OCI-LY1 (cell line): ENCODE measurements around the gene PKIB.

ENCODE experiments used
- H2AFZ ChIP-seq: fragments of 200-600 bp; sonication (generic), shearing (Covaris generic); 2 replicates; pipeline ENCODE4 v1.6.0; 2014; ENCODE audit warnings: antibody characterized with exemption, mild to moderate bottlenecking, low read length
- H3F3A ChIP-seq: fragments of 200-600 bp; sonication (generic), shearing (Covaris generic); 2 replicates; pipeline ENCODE4 v1.6.0; 2014; ENCODE audit warnings: mild to moderate bottlenecking, antibody characterized with exemption, low read length, moderate library complexity; ENCODE audit not compliant: insufficient read depth
- H3K27ac ChIP-seq: fragments of 200-600 bp; sonication (generic); 2 replicates; pipeline ENCODE4 v1.5.1; 2014; ENCODE audit warnings: low read length, mixed run types, mild to moderate bottlenecking, low read depth; ENCODE audit not compliant: poor library complexity, severe bottlenecking
- H3K27me3 ChIP-seq: fragments of 200-600 bp; sonication (generic); 2 replicates; pipeline ENCODE4 v1.6.0; 2014; ENCODE audit warnings: antibody characterized with exemption, mild to moderate bottlenecking, low read length, moderate library complexity; ENCODE audit not compliant: insufficient read depth
- H3K36me3 ChIP-seq: fragments of 200-600 bp; sonication (generic); 2 replicates; pipeline ENCODE4 v1.6.1; 2014; ENCODE audit warnings: mild to moderate bottlenecking, antibody characterized with exemption, low read length, moderate library complexity, mixed read lengths; ENCODE audit not compliant: insufficient read depth
- H3K4me1 ChIP-seq: fragments of 200-600 bp; sonication (generic); 2 replicates; pipeline ENCODE4 v1.5.1; 2014; ENCODE audit warnings: mild to moderate bottlenecking, low read length, moderate library complexity; ENCODE audit not compliant: insufficient read depth, severe bottlenecking
- H3K4me2 ChIP-seq: fragments of 200-600 bp; sonication (generic), shearing (Covaris generic); 2 replicates; pipeline ENCODE4 v1.6.1; 2014; ENCODE audit warnings: low read length
- H3K4me3 ChIP-seq: fragments of 200-600 bp; sonication (generic); 2 replicates; pipeline ENCODE4 v1.5.1; 2014; ENCODE audit warnings: low read length, low read depth, mild to moderate bottlenecking, mixed read lengths; ENCODE audit not compliant: poor library complexity, severe bottlenecking
- H3K79me2 ChIP-seq: fragments of 200-600 bp; shearing (Covaris generic); 2 replicates; pipeline ENCODE4 v1.6.1; 2016; ENCODE audit warnings: mixed run types, low read length, mixed read lengths; ENCODE audit not compliant: insufficient read depth
- H3K9ac ChIP-seq: fragments of 200-600 bp; sonication (generic), shearing (Covaris generic); 2 replicates; pipeline ENCODE4 v1.6.1; 2014; ENCODE audit warnings: mild to moderate bottlenecking, low read length, mixed read lengths
- H3K9me2 ChIP-seq: fragments of 200-600 bp; sonication (generic), shearing (Covaris generic); 2 replicates; pipeline ENCODE4 v1.6.1; 2014; ENCODE audit warnings: low read depth, mild to moderate bottlenecking, low read length, mixed read lengths
- H3K9me3 ChIP-seq: fragments of 200-600 bp; shearing (Covaris generic); 2 replicates; pipeline ENCODE4 v1.6.1; 2014; ENCODE audit warnings: low read length, mixed read lengths
- H4K20me1 ChIP-seq: fragments of 200-600 bp; sonication (generic), shearing (Covaris generic); 2 replicates; pipeline ENCODE4 v1.6.0; 2016; ENCODE audit warnings: mild to moderate bottlenecking, low read length; ENCODE audit not compliant: insufficient read depth
- EZH2 ChIP-seq: fragments of 200-600 bp; sonication (generic), shearing (Covaris generic); IDR thresholded peaks from 2 replicates; pipeline ENCODE4 v1.8.0; 2017; ENCODE audit warnings: borderline replicate concordance, mixed run types, mild to moderate bottlenecking, antibody characterized with exemption, low read length, moderate library complexity, mixed read lengths
- TF ChIP-seq, protein P1 (sequence below): fragments of 200-600 bp; sonication (generic), shearing (Covaris generic); IDR thresholded peaks from 2 replicates; pipeline ENCODE4 v1.5.1; 2017; ENCODE audit warnings: mild to moderate bottlenecking, antibody characterized with exemption, low read length, moderate library complexity, mixed read lengths

The PKIB gene

DNA sequence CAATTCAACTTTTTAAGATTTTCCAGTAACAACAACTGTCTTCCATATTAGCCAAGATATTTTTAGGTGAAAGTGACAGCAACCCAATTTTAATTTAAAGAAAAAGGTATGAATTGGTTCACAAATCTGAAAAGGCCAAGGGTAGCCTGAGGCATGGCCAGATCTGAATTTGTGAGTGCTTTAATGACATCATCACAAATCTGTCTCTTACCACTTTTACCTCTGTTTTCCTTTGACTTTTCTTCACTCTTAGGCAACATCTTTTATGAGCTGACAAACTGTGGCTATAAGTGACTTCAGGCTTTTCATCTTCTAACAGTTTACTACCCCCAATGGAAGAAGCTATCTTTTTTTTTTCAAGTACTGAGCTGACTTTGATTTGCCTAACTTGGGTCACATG, 44.5 kb upstream of the PKIB start:
- no peaks in the 10 kb centered on the region for H3K9me3 ChIP-seq
- H3K9me2 ChIP-seq = no peaks in the 10 kb centered on the region
- no peaks in the 10 kb centered on the region for H3K27me3 ChIP-seq
- H3K27ac ChIP-seq = no peak overlapping the region
- H3K9ac ChIP-seq = no peak overlapping the region
- no peaks in the 10 kb centered on the region for H3K4me1 ChIP-seq
- H3K4me2 ChIP-seq = no peak overlapping the region
- H3F3A ChIP-seq = no peaks in the 10 kb centered on the region
- H3K36me3 ChIP-seq = no peaks in the 10 kb centered on the region
- TF ChIP-seq EZH2 = no peak
- TF ChIP-seq, protein P1, sequence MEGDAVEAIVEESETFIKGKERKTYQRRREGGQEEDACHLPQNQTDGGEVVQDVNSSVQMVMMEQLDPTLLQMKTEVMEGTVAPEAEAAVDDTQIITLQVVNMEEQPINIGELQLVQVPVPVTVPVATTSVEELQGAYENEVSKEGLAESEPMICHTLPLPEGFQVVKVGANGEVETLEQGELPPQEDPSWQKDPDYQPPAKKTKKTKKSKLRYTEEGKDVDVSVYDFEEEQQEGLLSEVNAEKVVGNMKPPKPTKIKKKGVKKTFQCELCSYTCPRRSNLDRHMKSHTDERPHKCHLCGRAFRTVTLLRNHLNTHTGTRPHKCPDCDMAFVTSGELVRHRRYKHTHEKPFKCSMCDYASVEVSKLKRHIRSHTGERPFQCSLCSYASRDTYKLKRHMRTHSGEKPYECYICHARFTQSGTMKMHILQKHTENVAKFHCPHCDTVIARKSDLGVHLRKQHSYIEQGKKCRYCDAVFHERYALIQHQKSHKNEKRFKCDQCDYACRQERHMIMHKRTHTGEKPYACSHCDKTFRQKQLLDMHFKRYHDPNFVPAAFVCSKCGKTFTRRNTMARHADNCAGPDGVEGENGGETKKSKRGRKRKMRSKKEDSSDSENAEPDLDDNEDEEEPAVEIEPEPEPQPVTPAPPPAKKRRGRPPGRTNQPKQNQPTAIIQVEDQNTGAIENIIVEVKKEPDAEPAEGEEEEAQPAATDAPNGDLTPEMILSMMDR = no peak
- H3K79me2 ChIP-seq = no peaks in the 10 kb centered on the region
- no peaks in the 10 kb centered on the region for H4K20me1 ChIP-seq
- no peak overlapping the region for H2AFZ ChIP-seq
- H3K4me3 ChIP-seq = no peak overlapping the region

DNA sequence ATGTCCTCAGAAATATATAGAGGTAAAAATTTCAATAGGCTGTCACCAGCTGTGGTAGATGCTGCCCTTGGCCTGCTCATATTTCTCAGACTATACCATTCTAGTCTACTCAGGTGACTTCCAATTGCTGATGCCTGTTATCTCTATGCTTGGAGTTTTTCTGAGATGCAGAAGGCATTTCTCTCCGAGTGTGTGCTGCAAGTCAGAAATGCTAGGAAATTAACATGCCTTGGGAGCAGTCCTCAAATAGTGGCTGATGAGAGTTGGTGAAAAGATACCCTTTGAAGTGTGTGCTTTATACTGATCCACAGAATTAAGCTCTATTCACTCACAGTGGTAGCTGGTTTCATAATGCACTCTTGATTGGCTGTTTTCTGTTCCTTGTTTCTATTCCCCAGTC, 43.2 kb upstream of the PKIB start:
- Histone ChIP-seq H3K36me3 (no peaks in the 10 kb centered on the region), H3K27me3 (no peaks in the 10 kb centered on the region), H3K9me2 (no peaks in the 10 kb centered on the region), H4K20me1 (no peaks in the 10 kb centered on the region), H2AFZ (no peak overlapping the region), H3K27ac (no peak overlapping the region), H3F3A (no peaks in the 10 kb centered on the region), H3K4me3 (no peak overlapping the region), H3K4me1 (no peaks in the 10 kb centered on the region), H3K4me2 (no peak overlapping the region), H3K9me3 (no peaks in the 10 kb centered on the region), H3K9ac (no peak overlapping the region), H3K79me2 (no peaks in the 10 kb centered on the region)
- TF ChIP-seq EZH2 = no peak
- TF ChIP-seq, protein P1 = no peak

DNA sequence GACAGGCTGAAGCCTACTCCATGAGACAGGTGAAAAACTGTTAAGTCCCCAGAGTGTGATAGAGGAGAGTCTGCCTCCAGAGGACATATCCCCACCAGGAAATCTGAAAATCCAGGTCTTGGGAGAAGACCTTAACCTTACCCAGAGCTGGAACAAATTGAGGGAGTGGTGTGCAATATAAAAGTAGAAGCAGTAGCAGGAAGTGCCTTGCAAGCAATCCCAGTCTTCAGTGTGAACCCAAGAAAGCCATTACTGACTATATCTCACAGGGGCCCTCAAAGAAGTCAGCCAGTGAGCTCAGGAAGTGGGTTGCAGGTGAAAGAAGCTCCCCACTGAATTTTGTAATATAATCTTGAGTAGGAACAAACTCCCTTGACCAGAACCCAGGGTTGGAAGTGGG, 41.9 kb upstream of the PKIB start:
- Histone ChIP-seq H2AFZ (no peak overlapping the region), H3K4me2 (no peak overlapping the region), H3K79me2 (no peaks in the 10 kb centered on the region), H3K9ac (no peak overlapping the region), H3F3A (no peaks in the 10 kb centered on the region), H4K20me1 (no peaks in the 10 kb centered on the region), H3K27ac (no peak overlapping the region), H3K9me2 (no peaks in the 10 kb centered on the region), H3K9me3 (no peaks in the 10 kb centered on the region), H3K27me3 (no peaks in the 10 kb centered on the region), H3K4me3 (no peak overlapping the region), H3K36me3 (no peaks in the 10 kb centered on the region), H3K4me1 (no peaks in the 10 kb centered on the region)
- TF ChIP-seq, protein P1 = no peak
- TF ChIP-seq EZH2 = no peak
